GM19193 (cell line): Measurements from ENCODE around the gene FLNC.

Experiments used
- POLR2A ChIP-seq: IDR thresholded peaks from 4 replicates; pipeline ENCODE4 v1.6.1; 2011; ENCODE audit not compliant: insufficient read depth, insufficient read length; ENCODE audit errors: extremely low read depth

Gene FLNC

GRCh38 chr7:128904381-128905197, 74.4 kb downstream of the FLNC start:
- TF ChIP-seq POLR2A, result no peak

GRCh38 chr7:128906001-128906765, 76.0 kb downstream of the FLNC start:
- no peak for TF ChIP-seq POLR2A

GRCh38 chr7:128906766-128907559, 76.8 kb downstream of the FLNC start:
- no peak for TF ChIP-seq POLR2A
